IPS-18c (cell line): Measurements from ENCODE around the gene MID1IP1.

ENCODE experiments used
- H3K4me3 ChIP-seq: 2 replicates; pipeline ENCODE4 v1.7.0; 2013; ENCODE audit warnings: low read depth, mild to moderate bottlenecking, low read length, moderate library complexity; ENCODE audit not compliant: insufficient read depth
- H3K9me3 ChIP-seq: one replicate; pipeline ENCODE4 v1.6.1; 2013; ENCODE audit warnings: mild to moderate bottlenecking, low read length, moderate library complexity; ENCODE audit not compliant: control insufficient read depth, insufficient read depth

Gene MID1IP1

DNA sequence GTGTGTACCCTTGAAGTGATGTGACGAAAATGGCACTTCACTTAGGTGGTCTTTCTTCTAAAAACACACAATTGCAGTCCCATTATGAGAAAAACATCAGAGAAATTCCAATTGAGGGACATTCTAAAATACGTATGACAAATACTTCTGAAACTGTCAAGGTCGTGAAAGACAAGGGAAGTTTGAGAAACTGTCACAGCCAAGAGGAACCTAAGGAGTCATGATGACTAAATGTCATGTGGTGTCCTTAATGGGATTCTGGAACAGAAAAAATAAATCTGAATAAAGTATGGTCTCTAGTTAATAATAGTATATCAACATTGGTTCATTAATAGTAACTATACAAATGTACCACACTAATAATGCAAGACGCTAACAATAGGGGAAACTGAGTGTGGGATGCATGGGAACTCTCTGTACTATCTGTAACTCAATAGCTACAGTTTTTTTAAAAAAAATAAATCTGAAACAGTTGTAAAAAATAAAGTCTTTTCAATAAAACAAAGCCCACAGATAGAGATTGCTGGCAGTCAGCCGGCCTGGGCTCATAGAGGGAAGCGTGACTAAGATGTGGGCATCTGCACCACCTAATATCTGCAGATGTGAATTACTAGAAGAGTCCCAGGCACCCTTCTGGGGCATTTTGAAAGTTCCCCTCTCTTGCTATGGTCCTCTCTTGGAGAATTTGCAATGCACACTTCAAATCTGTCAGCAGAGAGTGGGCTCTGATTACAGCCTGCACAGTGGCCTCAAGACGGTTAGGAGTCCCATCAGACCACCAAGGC lies 47.6 kb downstream of the MID1IP1 start:
- Histone ChIP-seq H3K9me3 (peaks cover 2% of the 10 kb centered on the region), H3K4me3 (no peak overlapping the region)

DNA sequence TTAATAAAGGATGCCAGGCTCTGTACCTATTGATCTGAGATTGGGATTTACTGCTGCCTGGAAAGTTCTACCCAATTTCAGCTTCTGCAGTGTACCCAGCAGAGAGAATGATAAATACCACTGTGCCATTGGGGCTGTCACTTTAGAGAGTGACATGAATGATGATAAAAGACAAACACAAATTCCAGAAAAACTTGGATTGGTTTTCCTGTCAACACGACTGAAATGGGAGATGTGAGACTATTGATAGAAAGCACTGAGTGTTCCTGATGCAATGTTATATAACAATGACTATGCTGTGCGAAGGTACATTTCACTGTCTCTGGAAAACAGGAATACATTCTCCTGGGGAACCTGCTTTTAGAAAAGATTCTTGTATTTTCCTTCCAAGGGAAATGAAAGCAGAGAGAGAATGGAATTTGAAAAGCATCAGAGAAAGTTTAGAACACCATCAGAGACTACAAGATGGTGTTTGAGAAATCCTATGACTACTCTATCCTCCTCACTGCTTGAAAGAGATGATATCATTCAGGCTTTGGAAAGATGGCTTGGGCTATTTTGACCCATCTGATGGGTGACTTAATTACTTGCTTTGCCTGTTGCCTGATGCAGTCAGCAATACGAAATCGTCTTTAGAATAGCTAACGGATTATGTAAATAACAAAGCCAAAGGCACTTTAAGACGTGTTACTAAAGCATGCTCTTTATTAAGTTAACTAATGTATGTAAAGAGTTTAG lies 49.7 kb downstream of the MID1IP1 start:
- Histone ChIP-seq H3K4me3 (no peak overlapping the region), H3K9me3 (peaks cover 2% of the 10 kb centered on the region)

DNA sequence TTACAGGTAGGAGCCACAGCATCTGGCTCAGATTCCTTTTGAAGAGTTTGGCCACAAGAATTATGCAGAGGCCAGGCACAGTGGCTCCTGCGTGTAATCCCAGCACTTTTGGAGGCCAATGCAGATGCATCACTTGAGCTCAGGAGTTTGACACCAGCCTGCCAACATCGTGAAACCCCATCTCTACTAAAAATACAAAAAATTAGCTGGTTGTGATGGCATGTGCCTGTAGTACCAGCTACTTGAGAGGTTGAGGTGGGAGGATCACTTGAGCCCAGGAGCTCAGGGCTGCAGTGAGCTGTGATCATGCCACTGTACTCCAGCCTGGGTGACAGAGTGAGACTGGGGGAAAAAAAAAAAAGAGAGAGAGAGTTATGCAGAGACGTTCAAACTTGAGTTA lies 53.0 kb downstream of the MID1IP1 start:
- H3K9me3 ChIP-seq, result peaks cover under 1% of the 10 kb centered on the region
- no peak overlapping the region for H3K4me3 ChIP-seq
